ENCODE data around the gene MTFMT.

GRCh38 chr15:65060641-65061397, 31.4 kb upstream of the MTFMT start:
- TF ChIP-seq TAF1 (conservative IDR thresholded peaks at IDR 0.05) (no peak), EGR1 (IDR thresholded peaks at IDR 0.05; ENCODE audit: low read depth in 2 of 2) (no peak), CTCF (IDR thresholded peaks at IDR 0.05; ENCODE audit: low read depth, low read length, missing input control) (no peak), GABPA (IDR thresholded peaks at IDR 0.05 in 1 of 2, conservative IDR thresholded peaks at IDR 0.05 in 1 of 2) (no peak), REST (IDR thresholded peaks at IDR 0.05) (no peak), ATF3 (IDR thresholded peaks at IDR 0.05) (no peak), SP1 (IDR thresholded peaks at IDR 0.05) (no peak), RXRA (IDR thresholded peaks at IDR 0.05) (no peak)
